Inflammatory macrophage (primary cell): ENCODE results near the gene PRICKLE3.
"Not testable (repeated sequence)": the region's sequence is repeated elsewhere in the genome, so short reads cannot be mapped to it uniquely, and the experiment has no call there.

Experiments
- DNase-seq, 2 donors: peaks; one replicate each; pipeline ENCODE4 v3.0.0-alpha.2; 2020 to 2022

Gene PRICKLE3

DNA sequence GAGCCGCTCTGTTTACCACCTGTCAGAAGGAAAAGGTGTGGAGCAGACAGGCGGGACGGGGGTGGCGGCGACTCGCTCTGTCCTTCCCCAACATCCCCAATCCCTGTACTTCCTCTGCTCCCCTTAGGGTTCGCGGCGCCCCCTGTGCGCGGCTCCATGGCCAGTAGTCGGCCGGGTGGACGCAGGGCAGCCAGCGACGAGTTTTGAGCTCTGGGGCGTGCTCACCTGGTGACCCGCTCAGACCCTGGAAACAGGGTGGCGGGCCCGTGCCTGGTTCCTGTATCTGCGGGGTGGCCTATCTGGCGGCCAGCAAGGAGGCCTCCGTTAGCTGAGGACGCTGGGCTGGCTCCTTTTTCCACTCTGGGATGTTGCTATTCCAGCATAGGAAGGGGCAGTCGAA, 29.0 kb downstream of the PRICKLE3 start:
- no peak for DNase-seq

DNA sequence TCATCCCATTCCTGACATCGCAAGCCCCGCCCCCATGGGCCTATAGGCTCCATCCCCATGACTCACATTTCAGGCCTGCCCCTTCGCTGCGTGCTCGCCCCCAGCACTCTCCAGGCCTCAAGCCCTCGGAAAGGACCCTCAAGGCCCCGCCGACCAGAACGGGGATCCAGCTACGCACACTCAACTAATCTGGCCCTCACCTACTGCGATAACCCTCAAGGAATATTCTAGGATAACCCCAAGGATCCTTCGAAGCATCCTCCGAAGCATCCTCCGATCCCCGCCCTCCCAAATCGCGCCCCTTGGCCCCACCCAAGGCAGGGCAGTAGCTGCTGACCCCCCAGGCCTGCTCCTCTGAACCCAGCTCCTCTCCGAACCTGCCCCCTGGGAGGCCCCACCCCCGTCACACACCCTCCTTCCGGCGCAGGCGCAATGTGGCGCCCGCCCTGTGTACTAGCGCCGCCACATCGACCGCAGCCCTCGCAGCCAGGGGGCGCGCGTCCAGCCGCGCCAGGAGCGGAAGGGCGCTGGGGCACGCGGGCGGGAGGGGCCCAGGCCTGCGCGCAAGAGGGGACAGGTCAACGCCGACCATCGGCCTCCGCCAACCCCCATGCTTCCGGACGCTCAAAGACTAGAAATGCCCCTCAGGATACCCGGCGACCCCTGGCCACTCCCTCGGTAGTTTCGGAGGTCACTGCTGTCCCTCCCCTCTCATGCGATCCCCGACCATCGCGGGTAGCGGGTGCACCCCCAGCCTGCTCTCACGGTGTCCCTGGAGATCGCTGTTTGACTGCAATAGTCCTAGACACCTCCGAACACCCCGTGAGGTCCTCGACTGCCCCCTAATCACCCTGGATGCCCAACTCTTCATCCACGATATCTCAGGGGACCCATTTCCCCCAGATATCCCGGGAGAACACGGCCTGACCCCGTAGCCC, 30.0 kb downstream of the PRICKLE3 start:
- peak; percentile 82 to 87 for DNase-seq

DNA sequence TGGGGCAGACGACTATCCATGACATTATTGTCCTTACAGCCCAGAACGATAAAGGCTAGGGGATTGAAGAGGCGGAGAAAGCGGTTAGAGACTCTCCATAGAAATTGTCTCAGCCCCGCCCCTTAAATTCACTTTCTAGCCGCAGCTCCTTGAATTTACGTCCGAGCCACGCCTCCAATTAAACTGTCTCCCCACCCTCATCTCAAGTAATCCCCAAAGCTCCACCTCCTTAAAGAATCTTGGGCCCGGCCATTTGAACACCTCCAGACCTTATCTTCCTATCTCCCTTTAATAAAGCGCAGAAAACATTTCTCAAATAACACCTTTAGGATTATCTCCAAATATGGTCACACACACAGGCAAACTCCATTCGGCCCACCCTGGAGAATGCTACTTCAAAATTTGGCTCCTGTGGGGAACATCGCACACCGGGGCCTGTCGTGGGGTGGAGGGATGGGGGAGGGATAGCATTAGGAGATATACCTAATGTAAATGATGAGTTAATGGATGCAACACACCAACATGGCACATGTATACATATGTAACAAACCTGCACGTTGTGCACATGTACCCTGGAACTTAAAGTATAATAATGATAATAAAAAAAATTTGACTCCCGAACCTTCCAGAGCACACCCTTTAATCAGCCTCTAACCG, 30.8 kb downstream of the PRICKLE3 start:
- DNase-seq = peak; percentile 42 to 53

DNA sequence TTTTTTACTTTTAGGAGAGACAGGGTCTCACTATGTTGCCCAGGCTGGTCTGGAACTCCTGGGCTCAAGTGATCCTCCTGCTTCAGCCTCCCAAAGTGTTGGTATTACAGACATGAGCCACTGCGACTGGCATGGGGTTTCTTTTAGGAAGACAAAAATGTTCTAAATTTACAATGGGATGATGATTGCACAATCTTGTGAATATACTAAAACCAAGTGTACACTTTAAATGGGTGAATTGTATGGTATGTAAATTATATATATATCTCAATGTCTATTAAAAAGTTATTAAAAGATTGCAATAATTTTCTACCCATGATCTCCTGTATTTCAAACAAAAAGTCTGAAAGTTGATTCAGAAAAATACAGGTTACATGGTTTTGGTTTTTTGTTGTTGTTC, 32.7 kb downstream of the PRICKLE3 start:
- no peak for DNase-seq

DNA sequence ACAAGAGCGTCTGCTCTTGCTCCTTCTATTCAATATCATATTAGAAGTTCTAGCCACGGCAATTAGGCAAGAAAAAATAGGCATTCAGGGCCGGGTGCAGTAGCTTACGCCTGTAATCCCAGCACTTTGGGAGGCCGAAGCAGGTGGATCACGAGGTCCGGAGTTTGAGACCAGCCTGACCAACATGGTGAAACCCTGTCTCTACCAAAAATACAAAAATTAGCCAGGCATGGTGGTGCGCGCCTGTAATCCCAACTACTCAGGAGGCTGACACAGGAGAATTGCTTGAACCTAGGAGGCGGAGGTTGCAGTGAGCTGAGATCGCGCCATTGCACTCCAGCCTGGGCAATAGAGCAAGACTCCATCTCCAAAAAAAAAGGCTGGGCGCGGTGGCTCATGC, 36.9 kb downstream of the PRICKLE3 start:
- not testable (repeated sequence) for DNase-seq

DNA sequence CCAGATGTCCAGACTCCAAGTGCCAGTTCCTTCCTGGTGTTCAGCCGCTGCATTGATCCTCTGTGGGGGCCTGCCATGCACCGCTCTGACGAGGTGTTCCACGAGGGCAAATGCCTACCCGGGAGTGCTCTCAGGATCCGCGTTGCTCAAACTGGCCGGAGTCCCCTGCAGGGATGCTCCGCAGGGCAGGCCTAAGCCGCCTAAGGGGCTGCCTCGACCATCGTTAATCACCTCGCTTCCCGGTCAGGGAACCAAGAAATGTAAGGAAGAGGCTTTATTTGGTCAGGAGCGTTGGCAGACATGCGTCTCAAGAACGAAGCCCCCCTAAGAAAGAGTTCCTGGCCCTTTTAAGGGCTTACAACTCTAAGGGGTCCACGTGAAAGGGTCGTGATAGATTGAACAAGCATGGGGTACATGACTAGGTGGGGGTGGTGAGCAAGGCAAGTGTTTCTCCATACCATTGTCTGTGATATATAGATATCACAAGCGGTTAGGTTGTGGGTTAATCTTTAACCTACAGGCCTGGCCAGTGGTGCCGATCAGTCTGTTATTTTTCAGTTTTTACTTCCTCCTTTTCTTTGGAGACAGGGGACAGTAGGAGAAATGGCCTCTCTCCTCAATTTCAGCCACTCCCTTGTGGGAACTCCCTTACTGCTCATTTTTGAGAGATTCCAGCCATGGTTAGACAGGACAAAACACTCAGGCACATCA, 37.6 kb downstream of the PRICKLE3 start:
- DNase-seq = peak; percentile 13 to 19

DNA sequence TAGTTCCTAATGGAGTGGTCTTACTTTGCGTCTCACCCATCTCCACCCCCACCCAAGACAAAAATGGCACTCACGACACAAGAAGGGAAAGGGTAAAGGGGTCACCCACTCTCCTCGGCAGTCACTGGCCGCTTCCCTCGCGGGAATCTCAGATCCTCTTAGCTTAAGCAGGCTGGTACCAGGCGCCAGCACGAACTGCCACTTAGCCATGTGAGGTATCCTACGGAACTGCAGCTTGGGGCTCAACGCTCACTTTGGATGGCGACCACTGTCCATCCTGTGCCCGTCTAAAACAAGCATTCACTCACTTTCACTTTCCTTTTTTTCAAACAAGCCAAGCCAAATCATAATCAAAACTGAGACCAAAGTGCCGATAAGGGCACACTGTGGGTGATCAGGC, 38.2 kb downstream of the PRICKLE3 start:
- DNase-seq = no peak

DNA sequence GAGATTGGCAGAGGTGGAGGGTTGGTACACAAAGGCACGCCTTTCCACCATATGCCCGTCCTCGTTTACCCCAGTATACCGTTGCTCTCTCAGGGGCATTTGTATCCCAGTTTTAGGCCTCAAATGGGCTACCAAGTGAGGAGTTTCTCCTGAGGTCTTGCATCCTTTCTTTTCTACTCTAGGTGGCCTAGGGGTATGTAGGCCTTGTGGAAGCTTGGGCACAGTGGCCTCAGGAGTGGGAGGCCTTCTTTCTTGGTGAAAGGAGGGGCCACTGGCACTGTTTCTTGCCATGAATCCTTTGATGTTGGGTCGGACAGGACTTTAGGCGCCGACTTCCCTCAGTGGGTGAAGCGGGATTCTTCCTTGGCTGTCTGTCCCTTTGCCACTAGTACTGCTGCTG, 38.9 kb downstream of the PRICKLE3 start:
- DNase-seq = no peak

DNA sequence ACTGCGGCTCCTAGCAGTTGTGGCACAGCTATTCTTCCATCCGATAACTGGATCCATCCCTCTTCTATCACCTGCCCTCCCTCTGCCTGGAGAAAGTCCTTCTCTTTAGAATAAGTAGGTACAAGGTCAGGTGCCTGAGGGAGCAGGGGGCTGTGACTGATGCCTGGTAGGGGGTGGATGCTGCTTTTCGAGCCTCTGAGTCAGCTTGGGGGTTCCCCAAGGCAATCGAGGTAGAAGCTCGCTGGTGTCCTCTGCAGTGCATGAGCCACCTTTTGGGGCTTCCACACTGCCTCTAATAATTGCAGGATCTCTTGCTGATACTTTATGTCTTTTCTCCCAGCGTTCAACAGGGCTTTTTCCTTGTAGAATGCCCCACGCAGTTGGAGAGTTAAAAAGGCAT, 43.0 kb downstream of the PRICKLE3 start:
- not testable (repeated sequence) for DNase-seq

DNA sequence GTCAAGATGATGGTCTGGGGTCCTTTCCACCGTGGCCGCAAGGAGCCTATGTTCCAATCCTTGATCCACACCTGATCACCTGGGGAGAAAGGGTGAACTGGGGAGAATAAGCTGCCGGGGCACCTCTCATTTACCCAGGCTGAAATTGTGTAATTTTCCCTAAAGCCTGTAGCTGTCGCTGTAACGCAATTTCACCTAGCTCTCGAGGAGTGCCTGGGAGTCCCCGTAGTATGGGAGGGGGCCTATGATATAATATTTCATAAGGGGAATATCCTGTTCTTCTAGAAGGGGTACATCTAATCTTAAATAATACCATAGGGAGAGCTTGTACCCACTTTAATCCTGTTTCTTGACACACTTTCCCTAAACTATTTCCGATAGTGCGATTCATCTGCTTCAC, 43.9 kb downstream of the PRICKLE3 start:
- DNase-seq = not testable (repeated sequence)

DNA sequence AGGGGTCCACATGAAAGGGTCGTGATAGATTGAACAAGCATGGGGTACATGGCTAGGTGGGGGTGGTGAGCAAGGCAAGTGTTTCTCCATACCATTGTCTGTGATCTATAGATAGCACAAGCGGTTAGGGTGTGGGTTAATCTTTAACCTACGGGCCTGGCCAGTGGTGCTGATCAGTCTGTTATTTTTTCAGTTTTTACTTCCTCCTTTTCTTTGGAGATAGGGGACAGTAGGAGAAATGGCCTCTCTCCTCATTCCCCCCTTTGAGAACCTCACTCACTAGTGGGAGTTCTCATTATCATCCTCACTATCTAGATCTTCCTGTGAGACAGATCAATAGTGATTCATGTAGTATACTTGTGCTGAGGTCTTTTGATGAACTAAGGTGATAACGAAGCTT, 46.5 kb downstream of the PRICKLE3 start:
- no peak for DNase-seq

DNA sequence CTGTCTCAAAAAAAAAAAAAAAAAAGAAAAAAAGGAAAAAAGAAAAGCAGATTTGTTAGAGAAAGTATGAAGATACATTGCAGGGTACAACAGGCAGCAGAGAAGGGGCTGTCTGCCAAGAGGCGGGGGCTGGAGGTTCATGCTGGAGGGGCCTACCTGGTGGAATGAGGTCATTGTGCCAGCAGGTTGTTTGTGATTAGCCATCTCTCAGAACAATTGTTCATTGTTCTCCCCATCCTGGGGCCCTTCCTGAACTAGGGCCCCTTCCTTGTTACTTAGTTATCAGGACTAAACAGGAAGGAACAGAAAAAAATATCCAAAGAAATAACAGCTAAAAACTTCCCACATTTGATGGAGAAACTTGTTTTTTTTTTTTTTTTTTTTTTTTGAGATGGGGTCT, 48.7 kb downstream of the PRICKLE3 start:
- DNase-seq = no peak

DNA sequence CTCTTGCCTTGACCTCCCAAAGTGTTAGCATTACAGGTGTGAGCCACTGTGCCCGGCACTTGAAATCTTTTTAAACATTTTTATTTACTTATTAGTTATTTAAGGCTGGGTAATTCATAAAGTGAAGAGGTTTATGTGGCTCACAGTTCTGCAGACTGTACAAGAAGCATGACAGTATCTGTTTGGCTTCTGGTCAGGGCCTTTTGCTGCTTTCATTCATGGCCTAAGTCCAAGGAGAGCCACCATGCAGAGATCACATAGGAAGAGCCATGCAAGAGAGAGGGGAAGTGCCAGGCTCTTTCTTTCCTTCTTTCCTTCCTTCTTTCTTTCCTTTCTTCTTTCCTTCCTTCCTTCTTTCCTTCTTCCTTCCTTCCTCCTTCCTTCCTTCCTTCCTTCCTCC, 52.4 kb downstream of the PRICKLE3 start:
- DNase-seq = no peak

DNA sequence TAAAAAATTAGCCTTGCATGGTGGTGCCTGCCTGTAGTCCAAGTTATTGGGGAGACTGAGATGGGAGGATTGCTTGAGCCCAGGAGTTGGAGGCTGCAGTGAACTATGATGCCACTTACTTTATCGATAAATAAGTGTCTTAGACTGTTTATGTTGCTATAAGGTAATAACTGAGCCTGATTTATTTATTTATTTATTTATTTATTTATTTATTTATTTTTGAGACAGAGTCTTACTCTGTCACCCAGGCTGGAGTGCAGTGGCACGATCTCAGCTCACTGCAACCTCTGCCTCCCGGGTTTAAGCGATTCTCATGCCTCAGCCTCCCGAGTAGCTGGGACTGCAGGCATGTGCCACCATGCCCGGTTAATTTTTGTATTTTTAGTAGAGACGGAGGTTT, 53.9 kb downstream of the PRICKLE3 start:
- not testable (repeated sequence) for DNase-seq

DNA sequence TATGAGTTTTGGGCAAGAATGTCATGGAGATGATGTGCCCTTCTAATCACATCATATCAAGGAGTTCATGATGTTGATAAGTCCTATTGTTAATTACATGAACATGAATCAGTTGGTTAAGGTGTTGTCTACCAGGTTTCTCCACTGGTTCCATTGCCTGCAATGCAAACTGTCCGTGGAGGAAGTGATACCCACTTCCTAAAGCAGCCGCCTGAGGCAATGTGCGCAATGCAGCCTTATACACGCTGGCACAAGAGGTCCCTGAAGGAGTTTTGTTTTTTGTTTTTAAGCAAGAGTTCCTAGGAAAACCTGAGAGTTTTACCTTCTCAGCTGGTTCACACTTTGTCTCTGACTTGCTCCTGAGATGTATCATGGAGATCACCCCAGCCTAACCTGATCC, 56.7 kb downstream of the PRICKLE3 start:
- peak; percentile 20 to 50 for DNase-seq

DNA sequence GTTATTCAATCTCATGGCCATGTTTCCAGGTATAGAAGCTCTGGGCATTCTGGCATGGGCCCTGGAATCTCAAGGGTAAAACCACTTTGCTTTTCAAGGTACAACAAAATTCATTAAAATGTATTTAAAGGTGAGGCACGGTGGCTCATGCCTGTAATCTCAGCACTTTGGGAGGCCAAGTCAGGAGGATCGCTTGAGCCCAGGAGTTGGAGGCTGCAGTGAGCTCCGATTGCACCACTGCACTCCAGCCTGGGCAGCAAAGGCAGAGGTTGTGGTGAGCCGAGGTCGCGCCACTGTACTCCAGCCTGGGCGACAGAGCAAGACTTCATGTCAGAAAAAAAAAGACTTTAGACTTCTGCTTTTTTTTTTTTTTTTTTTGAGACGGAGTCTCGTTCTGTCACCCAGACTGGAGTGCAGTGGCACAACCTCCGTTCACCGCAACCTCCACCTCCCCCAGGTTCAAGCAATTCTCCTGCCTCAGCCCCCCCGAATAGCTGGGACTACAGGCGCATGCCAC, 58.4 kb downstream of the PRICKLE3 start:
- peak; percentile 14 to 47 for DNase-seq
